Hepatocyte (in vitro differentiated cells): ENCODE data around the gene BCL2A1. TPM values are rescaled to one million over a fixed set of nuclear protein-coding genes. Genes with fewer than 3 reads are reported as not detected.
"Not testable (repeated sequence)": the region's sequence is repeated elsewhere in the genome, so short reads cannot be mapped to it uniquely, and the experiment has no call there.

Experiments used
- DNase-seq: peaks from one replicate; pipeline ENCODE4 v3.0.0-alpha.2; 2016; ENCODE audit warnings: low spot score
- H2AFZ ChIP-seq: fragments of 200-600 bp; sonication (generic); 2 replicates; pipeline ENCODE4 v1.6.0; 2016; ENCODE audit warnings: antibody characterized with exemption, mild to moderate bottlenecking
- H3K27ac ChIP-seq: fragments of 200-600 bp; sonication (generic); 2 replicates; pipeline ENCODE4 v1.5.1; 2016; ENCODE audit warnings: mild to moderate bottlenecking
- H3K27me3 ChIP-seq: fragments of 200-600 bp; sonication (generic); 2 replicates; pipeline ENCODE4 v1.6.1; 2016
- H3K36me3 ChIP-seq: fragments of 200-600 bp; sonication (generic); replicated peaks from 2 replicates; pipeline ENCODE4 v1.5.1; 2016; ENCODE audit warnings: low read depth; ENCODE audit not compliant: insufficient read depth
- H3K4me1 ChIP-seq: fragments of 200-600 bp; sonication (generic); 2 replicates; pipeline ENCODE4 v1.5.1; 2016; ENCODE audit warnings: mild to moderate bottlenecking, moderate library complexity; ENCODE audit not compliant: insufficient read depth
- H3K4me2 ChIP-seq: fragments of 200-600 bp; sonication (generic); 2 replicates; pipeline ENCODE4 v1.6.0; 2016
- H3K4me3 ChIP-seq: fragments of 200-600 bp; sonication (generic); 2 replicates; pipeline ENCODE4 v1.5.1; 2016; ENCODE audit warnings: mild to moderate bottlenecking
- H3K79me2 ChIP-seq: fragments of 200-600 bp; sonication (generic); 2 replicates; pipeline ENCODE4 v1.6.0; 2017; ENCODE audit warnings: mild to moderate bottlenecking
- H3K9me2 ChIP-seq: fragments of 200-600 bp; sonication (generic); replicated peaks from 2 replicates; pipeline ENCODE4 v1.6.0; 2017; ENCODE audit warnings: mild to moderate bottlenecking; ENCODE audit not compliant: insufficient read depth
- H3K9me3 ChIP-seq: fragments of 200-600 bp; sonication (generic); 2 replicates; pipeline ENCODE4 v1.5.1; 2016; ENCODE audit warnings: low read depth, mild to moderate bottlenecking
- H4K20me1 ChIP-seq: fragments of 200-600 bp; sonication (generic); 2 replicates; pipeline ENCODE4 v1.6.0; 2016; ENCODE audit warnings: mild to moderate bottlenecking; ENCODE audit not compliant: insufficient read depth, poor library complexity, severe bottlenecking
- CTCF ChIP-seq: fragments of 200-600 bp; sonication (generic); IDR thresholded peaks from 2 replicates; pipeline ENCODE4 v1.5.1; 2016; ENCODE audit warnings: antibody characterized with exemption, mild to moderate bottlenecking; ENCODE audit not compliant: poor library complexity
- EZH2 ChIP-seq: fragments of 200-600 bp; sonication (generic); IDR thresholded peaks from 2 replicates; pipeline ENCODE4 v1.6.1; 2016; ENCODE audit warnings: antibody characterized with exemption, mild to moderate bottlenecking, borderline replicate concordance
- EZH2phosphoT487 ChIP-seq: fragments of 200-600 bp; sonication (generic); IDR thresholded peaks from one replicate; pipeline ENCODE4 v1.6.1; 2018; ENCODE audit warnings: antibody characterized with exemption, mild to moderate bottlenecking, low read depth, moderate library complexity; ENCODE audit not compliant: unreplicated experiment, severe bottlenecking
- WGBS: methylation state at CpG from one replicate; pipeline ENCODE4 v1.1.6; 2016; ENCODE audit warnings: low lambda C conversion rate; ENCODE audit errors: missing lambda C conversion rate; 5-methylcytosine and 5-hydroxymethylcytosine counted together
- polyA plus RNA-seq: library from polyadenylated mRNA; unstranded; fragments of >200 nt; fragmentation: Nextera tagmentation; extraction: Ambion mirVana; gene quantifications from 2 replicates; pipeline ENCODE4 v1.2.1, GENCODE V29; 2016
- total RNA-seq: library from RNA; depleted of rRNA; stranded (reverse); fragments of >200 nt; gene quantifications from 2 replicates; pipeline ENCODE4 v1.2.3, GENCODE V29; 2014

The BCL2A1 gene
- total RNA-seq, result 7.8 and 9.9 TPM in 2 replicates
- polyA plus RNA-seq, result 8.4 and 11.1 TPM in 2 replicates

DNA sequence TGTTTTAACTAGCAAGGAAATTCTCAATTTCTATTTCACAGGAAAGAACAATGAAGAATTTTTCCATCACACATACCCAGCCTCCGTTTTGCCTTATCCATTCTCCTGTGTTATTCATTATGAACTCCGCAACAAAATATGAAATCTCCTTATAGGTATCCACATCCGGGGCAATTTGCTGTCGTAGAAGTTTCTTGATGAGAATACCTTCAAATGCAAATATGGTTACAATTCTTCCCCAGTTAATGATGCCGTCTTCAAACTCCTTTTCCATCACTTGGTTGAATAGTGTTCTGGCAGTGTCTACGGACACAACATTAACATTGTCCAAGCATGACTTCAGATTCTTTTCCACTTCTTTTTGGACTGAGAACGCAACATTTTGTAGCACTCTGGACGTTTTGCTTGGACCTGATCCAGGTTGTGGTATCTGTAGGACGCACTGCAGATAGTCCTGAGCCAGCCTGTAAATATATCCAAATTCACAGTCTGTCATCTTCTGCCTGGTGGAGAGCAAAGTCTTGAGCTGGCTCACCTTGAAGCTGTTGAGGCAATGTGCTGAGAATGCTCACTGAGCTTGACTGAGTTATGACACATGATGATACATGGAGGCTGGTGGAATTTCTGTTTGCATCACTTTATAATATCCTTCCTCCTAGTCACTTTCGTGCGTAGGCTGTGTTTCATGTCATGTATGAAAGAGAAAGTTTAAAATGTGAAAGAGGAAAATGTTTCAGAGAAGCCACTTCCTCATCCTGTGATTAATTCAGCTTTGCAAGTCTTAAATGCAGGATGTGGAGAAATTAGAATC is at the start of gene BCL2A1:
BCL2A1 (minus strand) TSS at position 573 of the 811 bp plus-strand sequence; CDS start at position 496, 77 bp downstream.
- no peak within 1 kb of the TSS for H2AFZ ChIP-seq
- H3K27ac ChIP-seq, result no peak within 1 kb of the TSS
- no peak within 1 kb of the TSS for H3K4me2 ChIP-seq

DNA sequence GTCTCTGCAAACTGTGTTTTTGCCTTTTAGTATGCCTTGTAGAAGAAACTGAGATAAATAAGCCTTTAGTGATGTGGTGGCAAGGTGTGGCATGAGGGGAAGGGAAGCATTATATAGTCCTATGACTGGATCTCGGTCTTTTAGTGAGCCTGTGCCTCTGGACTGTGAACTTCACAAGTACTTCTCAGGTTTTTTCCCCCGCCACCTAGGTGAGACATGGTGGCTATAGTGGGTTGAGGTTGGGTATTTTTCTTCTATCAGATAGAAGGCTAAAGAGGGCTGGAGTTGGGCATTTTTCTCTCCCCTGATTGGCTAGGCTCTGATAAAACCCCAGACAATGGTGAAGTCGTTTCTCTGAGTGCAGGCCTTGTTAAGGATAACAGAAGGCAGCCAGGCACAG is 49.7 kb upstream of the BCL2A1 start:
- no peak for DNase-seq
- H3K4me2 ChIP-seq, result no peak overlapping the region
- no peaks in the 10 kb centered on the region for H3K27me3 ChIP-seq
- no peak overlapping the region for H3K27ac ChIP-seq
- H3K9me2 ChIP-seq, result no peaks in the 10 kb centered on the region
- H3K79me2 ChIP-seq, result no peaks in the 10 kb centered on the region
- no peaks in the 10 kb centered on the region for H4K20me1 ChIP-seq
- TF ChIP-seq EZH2 (no peak), CTCF (no peak), EZH2phosphoT487 (no peak)
- H2AFZ ChIP-seq, result no peak overlapping the region
- H3K9me3 ChIP-seq, result no peaks in the 10 kb centered on the region
- H3K4me3 ChIP-seq, result no peak overlapping the region
- H3K36me3 ChIP-seq, result no peaks in the 10 kb centered on the region
- 85% methylated on average over 3 of the region's 3 CpGs for WGBS
- H3K4me1 ChIP-seq, result no peaks in the 10 kb centered on the region

More for the DNA sequence above, at the start of gene BCL2A1:
- H3K9me2 ChIP-seq, result no peaks in the 10 kb centered on the region
- no peaks in the 10 kb centered on the region for H3K79me2 ChIP-seq
- H3K36me3 ChIP-seq, result no peaks in the 10 kb centered on the region
- DNase-seq, result peak; percentile 31
- H3K4me1 ChIP-seq, result no peaks in the 10 kb centered on the region
- H3K9me3 ChIP-seq, result no peaks in the 10 kb centered on the region
- H3K4me3 ChIP-seq, result no peak within 1 kb of the TSS
- H4K20me1 ChIP-seq, result no peaks in the 10 kb centered on the region
- no peaks in the 10 kb centered on the region for H3K27me3 ChIP-seq
- WGBS, result 74% methylated on average over 11 of the region's 11 CpGs
- TF ChIP-seq CTCF (no peak), EZH2 (no peak), EZH2phosphoT487 (no peak)

DNA sequence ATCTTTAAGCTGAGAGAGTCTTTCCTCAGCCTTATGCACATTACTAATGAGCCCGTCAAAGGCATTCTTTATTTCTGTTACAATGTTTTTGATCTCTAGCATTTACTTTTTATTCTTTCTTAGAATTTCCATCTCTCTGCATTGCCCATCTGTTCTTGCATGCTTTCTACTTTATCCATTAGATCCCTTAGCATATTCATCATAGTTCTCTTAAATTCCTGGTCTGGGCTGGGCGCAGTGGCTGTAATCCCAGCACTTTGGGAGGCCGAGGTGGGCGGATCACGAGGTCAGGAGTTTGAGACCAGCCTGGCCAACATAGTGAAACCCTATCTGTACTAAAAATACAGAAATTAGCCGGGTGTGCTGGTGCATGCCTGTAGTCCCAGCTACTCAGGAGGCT is 49.2 kb upstream of the BCL2A1 start:
- H3K36me3 ChIP-seq, H3K4me3 ChIP-seq, H3K79me2 ChIP-seq, H3K9me3 ChIP-seq, H3K27ac ChIP-seq, H4K20me1 ChIP-seq, DNase-seq, H2AFZ ChIP-seq, H3K4me2 ChIP-seq, H3K4me1 ChIP-seq, H3K27me3 ChIP-seq, H3K9me2 ChIP-seq: not testable (repeated sequence)
- 92% methylated on average over 6 of the region's 6 CpGs for WGBS

DNA sequence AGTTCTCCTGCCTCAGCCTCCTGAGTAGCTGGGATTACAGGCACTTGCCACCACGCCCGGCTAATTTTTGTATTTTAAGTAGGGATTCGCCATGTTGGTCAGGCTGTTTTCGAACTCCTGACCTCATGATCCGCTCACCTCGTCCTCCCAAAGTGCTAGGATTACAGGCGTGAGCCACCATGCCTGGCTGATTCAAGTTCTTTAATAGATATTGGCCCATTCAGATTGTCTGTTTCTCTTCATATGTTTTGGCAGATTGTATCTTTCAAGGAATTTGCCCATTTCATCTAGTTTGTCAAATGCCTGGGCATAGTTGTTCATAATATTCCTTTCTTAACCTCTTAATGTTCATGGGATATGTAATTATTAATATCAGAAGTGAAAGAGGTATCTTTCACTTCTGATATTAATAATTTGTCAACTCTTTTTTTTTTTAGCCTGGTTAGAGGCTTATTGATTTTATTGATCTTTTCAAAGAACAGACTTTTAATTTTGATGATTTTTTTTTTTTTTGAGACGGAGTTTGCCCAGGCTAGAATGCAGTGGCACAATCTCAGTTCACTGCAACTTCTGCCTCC is 48.3 kb upstream of the BCL2A1 start:
- WGBS, result 93% methylated on average over 8 of the region's 8 CpGs
- no peak overlapping the region for H3K4me2 ChIP-seq

DNA sequence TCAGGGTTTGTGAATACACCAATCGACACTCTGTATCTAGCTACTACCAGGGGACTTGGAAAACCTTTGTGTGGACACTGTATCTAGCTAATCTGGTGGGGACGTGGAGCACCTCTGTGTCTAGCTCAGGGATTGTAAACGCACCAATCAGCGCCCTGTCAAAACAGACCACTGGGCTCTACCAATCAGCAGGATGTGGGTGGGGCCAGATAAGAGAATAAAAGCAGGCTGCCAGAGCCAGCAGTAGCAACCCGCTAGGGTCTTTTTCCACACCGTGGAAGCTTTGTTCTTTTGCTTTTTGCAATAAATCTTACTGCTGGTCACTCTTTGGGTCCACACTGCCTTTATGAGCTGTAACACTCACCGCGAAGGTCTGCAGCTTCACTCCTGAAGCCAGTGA is 46.1 kb upstream of the BCL2A1 start:
- H4K20me1 ChIP-seq, H3K27ac ChIP-seq, H3K4me2 ChIP-seq, H3K4me1 ChIP-seq, H3K4me3 ChIP-seq, H3K36me3 ChIP-seq, H3K9me3 ChIP-seq, H3K79me2 ChIP-seq, H2AFZ ChIP-seq, DNase-seq, H3K27me3 ChIP-seq, H3K9me2 ChIP-seq: not testable (repeated sequence)
- 92% methylated on average over 8 of the region's 8 CpGs for WGBS

More for the DNA sequence above, 48.3 kb upstream of the BCL2A1 start:
- no peaks in the 10 kb centered on the region for H3K79me2 ChIP-seq
- TF ChIP-seq CTCF (no peak), EZH2 (no peak), EZH2phosphoT487 (no peak)
- no peaks in the 10 kb centered on the region for H3K36me3 ChIP-seq
- H3K27ac ChIP-seq, result no peak overlapping the region
- H3K4me1 ChIP-seq, result no peaks in the 10 kb centered on the region
- H3K9me2 ChIP-seq, result no peaks in the 10 kb centered on the region
- H3K27me3 ChIP-seq, result no peaks in the 10 kb centered on the region
- DNase-seq, result no peak
- H4K20me1 ChIP-seq, result no peaks in the 10 kb centered on the region
- no peak overlapping the region for H3K4me3 ChIP-seq
- no peaks in the 10 kb centered on the region for H3K9me3 ChIP-seq
- no peak overlapping the region for H2AFZ ChIP-seq

GRCh38 chr15:80016506-80016905 is 45.5 kb upstream of the BCL2A1 start:
- H4K20me1 ChIP-seq, H3K9me3 ChIP-seq, H3K4me1 ChIP-seq, DNase-seq, H2AFZ ChIP-seq, H3K79me2 ChIP-seq, H3K9me2 ChIP-seq, H3K4me2 ChIP-seq, H3K36me3 ChIP-seq, H3K27ac ChIP-seq, H3K4me3 ChIP-seq, H3K27me3 ChIP-seq: not testable (repeated sequence)
- 96% methylated on average over 27 of the region's 27 CpGs for WGBS
